HepG2 (cell line): ENCODE data around the gene CASTOR1. TPM values are rescaled to one million over a fixed set of nuclear protein-coding genes. Genes with fewer than 3 reads are reported as not detected.

Experiments
- ATAC-seq: fragments of 200-7000 bp; cut with Tn5 transposase; 3 replicates; pipeline ENCODE4 v1.9.1; 2020; ENCODE audit warnings: mild to moderate bottlenecking, moderate library complexity
- BruUV-seq: library from RNA; stranded (reverse); fragments of 400-500 nt; replicated peaks from 2 replicates; lab custom pipeline; 2021; lab: Mats Ljungman, UMichigan
- CTCF ChIA-PET: fragments of 300-600 bp; formaldehyde crosslinking; extraction: SDS; loops from one replicate; lab custom pipeline; 2021; ENCODE audit warnings: low total read pairs, inconsistent platforms, low intra/inter-chr PET ratio; lab: Yijun Ruan, JAX
- POLR2A ChIA-PET: fragments of 350-600 bp; sonication (Branson Sonifier 250); formaldehyde crosslinking; loops from one replicate; lab custom pipeline; 2020; ENCODE audit warnings: antibody characterized with exemption, inconsistent platforms; lab: Yijun Ruan, JAX
- DNase-seq: peaks from one replicate; pipeline ENCODE4 v3.0.0-alpha.2; 2015; ENCODE audit warnings: low spot score
- FAIRE-seq: peaks from 3 replicates; lab custom pipeline; 2011; peaks lifted over from hg19 to GRCh38; lab: Jason Lieb, UNC
- H2AFZ ChIP-seq: one replicate; pipeline ENCODE4 v1.6.1; 2011; ENCODE audit warnings: low read length, inconsistent platforms
- H3K27ac ChIP-seq: fragments of 300-600 bp; 3 replicates; pipeline ENCODE4 v1.8.0; 2011; ENCODE audit warnings: mixed run types, mild to moderate bottlenecking, mixed read lengths, low read length, inconsistent platforms; ENCODE audit not compliant: insufficient read depth; ENCODE audit errors: extremely low read length
- H3K27me3 ChIP-seq, 2 experiments: fragments of 200-600 bp in 1 of 2; 2 replicates in 1 of 2; 3 replicates in 1 of 2; pipeline versions ENCODE4 v1.6.0 to v1.8.0; 2011; ENCODE audit warnings: low read length in 2 of 2, mild to moderate bottlenecking in 2 of 2, moderate library complexity in 2 of 2, inconsistent platforms in 1 of 2; ENCODE audit not compliant: insufficient read depth in 2 of 2, control insufficient read depth in 1 of 2
- H3K36me3 ChIP-seq, 2 experiments: fragments of 200-600 bp in 1 of 2; replicated peaks in 1 of 2; 2 replicates in 1 of 2; 3 replicates in 1 of 2; pipeline versions ENCODE4 v1.5.1 to v1.8.0; 2011; ENCODE audit warnings: low read length in 2 of 2, inconsistent platforms in 1 of 2; ENCODE audit not compliant: insufficient read depth in 2 of 2, control insufficient read depth in 1 of 2
- H3K4me1 ChIP-seq: 2 replicates; pipeline ENCODE4 v1.5.1; 2012; ENCODE audit warnings: low read length, inconsistent platforms; ENCODE audit not compliant: insufficient read depth
- H3K4me2 ChIP-seq: 2 replicates; pipeline ENCODE4 v1.6.0; 2011; ENCODE audit warnings: low read depth, low read length, inconsistent platforms
- H3K4me3 ChIP-seq, 3 experiments: fragments of 200-600 bp in 1 of 3; sonication (generic), shearing (Covaris generic) in 1 of 3; replicated peaks in 1 of 3; 2 replicates each; pipeline ENCODE4 v1.5.1; 2011 to 2016; ENCODE audit warnings: low read length in 3 of 3, inconsistent platforms in 2 of 3, low read depth in 2 of 3, mild to moderate bottlenecking in 2 of 3, control low read depth in 1 of 3, mixed read lengths in 1 of 3; ENCODE audit not compliant: insufficient read depth in 1 of 3
- H3K79me2 ChIP-seq: one replicate; pipeline ENCODE4 v1.6.1; 2011; ENCODE audit warnings: low read length, inconsistent platforms; ENCODE audit not compliant: insufficient read depth
- H3K9ac ChIP-seq: 2 replicates; pipeline ENCODE4 v1.6.0; 2011; ENCODE audit warnings: mild to moderate bottlenecking, low read depth, low read length, inconsistent platforms; ENCODE audit not compliant: insufficient read depth
- H3K9me3 ChIP-seq: 2 replicates; pipeline ENCODE4 v1.5.1; 2012; ENCODE audit warnings: mild to moderate bottlenecking, low read length
- H4K20me1 ChIP-seq: 2 replicates; pipeline ENCODE4 v1.6.0; 2011; ENCODE audit warnings: inconsistent platforms, mild to moderate bottlenecking, low read length, moderate library complexity; ENCODE audit not compliant: insufficient read depth
- ATF7 ChIP-seq, 2 experiments: fragments of 450-650 bp in 1 of 2; sonication (generic) in 1 of 2; formaldehyde crosslinking in 1 of 2; IDR thresholded peaks; 2 replicates each; pipeline versions ENCODE4 v1.4.0 to v1.6.1; 2016 to 2020; ENCODE audit warnings: antibody characterized with exemption in 1 of 2, mild to moderate bottlenecking in 1 of 2, missing genetic modification reagents in 1 of 2
- FOXJ3 ChIP-seq: sonication (generic); formaldehyde crosslinking; IDR thresholded peaks from 2 replicates; pipeline ENCODE4 v1.4.0; 2020; ENCODE audit warnings: missing genetic modification reagents, mild to moderate bottlenecking, borderline replicate concordance
- GTF3A ChIP-seq: sonication (generic); formaldehyde crosslinking; conservative IDR thresholded peaks from 2 replicates; pipeline ENCODE4 v1.4.0; 2020; ENCODE audit warnings: mild to moderate bottlenecking, missing genetic modification reagents
- HDAC1 ChIP-seq: sonication (generic); formaldehyde crosslinking; IDR thresholded peaks from 2 replicates; pipeline ENCODE4 v1.5.1; 2020; ENCODE audit warnings: mild to moderate bottlenecking, missing genetic modification reagents
- HOXA9 ChIP-seq: sonication (generic); formaldehyde crosslinking; IDR thresholded peaks from 2 replicates; pipeline ENCODE4 v1.8.1; 2022; ENCODE audit warnings: missing genetic modification reagents, mild to moderate bottlenecking, moderate library complexity, borderline replicate concordance
- ONECUT2 ChIP-seq: sonication (generic); formaldehyde crosslinking; IDR thresholded peaks from 2 replicates; pipeline ENCODE4 v1.4.0; 2020; ENCODE audit warnings: missing genetic modification reagents
- STAT6 ChIP-seq: sonication (generic); formaldehyde crosslinking; IDR thresholded peaks from 2 replicates; pipeline ENCODE4 v1.4.0; 2020; ENCODE audit warnings: missing genetic modification reagents, mild to moderate bottlenecking, borderline replicate concordance
- THRA ChIP-seq: sonication (generic); formaldehyde crosslinking; IDR thresholded peaks from 2 replicates; pipeline ENCODE4 v1.4.0; 2020; ENCODE audit warnings: missing genetic modification reagents, borderline replicate concordance
- ZBTB34 ChIP-seq: sonication (generic); formaldehyde crosslinking; IDR thresholded peaks from 2 replicates; pipeline ENCODE4 v1.8.0; 2022; ENCODE audit warnings: mild to moderate bottlenecking, missing genetic modification reagents
- ZBTB37 ChIP-seq: sonication (generic); formaldehyde crosslinking; IDR thresholded peaks from 2 replicates; pipeline ENCODE4 v1.4.0; 2020; ENCODE audit warnings: mild to moderate bottlenecking, missing genetic modification reagents
- ZKSCAN1 ChIP-seq: fragments of 150-350 bp; IDR thresholded peaks from 2 replicates; pipeline ENCODE4 v1.6.1; 2014; ENCODE audit warnings: low read length
- ZKSCAN8 ChIP-seq: IDR thresholded peaks from 2 replicates; pipeline ENCODE4 v1.6.1; 2016; ENCODE audit warnings: borderline replicate concordance, missing genetic modification reagents, missing compliant biosample characterization
- ZNF614 ChIP-seq: IDR thresholded peaks from 2 replicates; pipeline ENCODE4 v1.6.1; 2018; ENCODE audit warnings: missing biosample characterization, missing genetic modification reagents, inconsistent platforms, borderline replicate concordance
- ZNF816 ChIP-seq: sonication (generic); formaldehyde crosslinking; IDR thresholded peaks from 2 replicates; pipeline ENCODE4 v1.8.0; 2022; ENCODE audit warnings: missing genetic modification reagents, mild to moderate bottlenecking, borderline replicate concordance
- WGBS: methylation state at CpG from one replicate; pipeline ENCODE4 v1.1.6; 2017; ENCODE audit warnings: low lambda C conversion rate; 5-methylcytosine and 5-hydroxymethylcytosine counted together
- in situ Hi-C: cut with HindIII; loops from 2 replicates; pipeline ENCODE4 v1.10.0; 2017; ENCODE audit warnings: low pct_unique_long_range_greater_than_20kb; ENCODE audit not compliant: extremely low pct_ligation_motif_present
- intact Hi-C: fragments of 100-400 bp; cut with micrococcal nuclease; formaldehyde crosslinking; loops from one replicate; pipeline ENCODE4 v1.10.0; 2022; ENCODE audit not compliant: unreplicated experiment
- polyA plus RNA-seq, 8 experiments: library from polyadenylated mRNA; depleted of rRNA in 3 of 8; stranded (reverse) in 7 of 8; unstranded in 1 of 8; fragments of >200 nt; fragmentation: Illumina TruSeq in 4 of 8; extraction: Trizol in 4 of 8; gene quantifications; 2 replicates each; pipeline versions ENCODE4 v1.2.1 to v1.2.3, GENCODE V29; 2011 to 2016; ENCODE audit warnings: low read depth in 4 of 8, missing spikeins in 1 of 8, mixed read lengths in 1 of 8; ENCODE audit not compliant: insufficient read depth in 1 of 8
- total RNA-seq, 5 experiments: library from RNA; depleted of rRNA; stranded (reverse); fragments of >200 nt; fragmentation: Illumina TruSeq; extraction: Trizol; gene quantifications; 2 replicates each; pipeline ENCODE4 v1.2.3, GENCODE V29; 2016; ENCODE audit warnings: low read depth in 1 of 5

CASTOR1 gene
- total and polyA plus RNA-seq, 2 of the 13 experiments (the other 11 are each of a cell fraction or from before 2014, with no cell fraction given) = 2.6 to 4.4 TPM

- no peak for TF ChIP-seq ZNF614 (CRISPR knock-in tag)
- no peak for TF ChIP-seq FOXJ3 (CRISPR knock-in tag)
Measured at GRCh38 chr22:30276039-30276438, 13.3 kb downstream of the CASTOR1 start (continued).

- no peaks in the 10 kb centered on the region for H4K20me1 ChIP-seq
- H3K9ac ChIP-seq = no peak overlapping the region
- peaks cover 11% of the 10 kb centered on the region; the same call in 1 of the 2 replicates for H3K4me1 ChIP-seq
- H3K27ac ChIP-seq = no peak overlapping the region
- whole genome bisulfite sequencing = 35% methylated on average over 5 of the region's 8 CpGs
- ChIA-PET POLR2A (no interaction called here), CTCF (no interaction called here)
- H3K9me3 ChIP-seq = no peaks in the 10 kb centered on the region
- intact Hi-C loops = no loop called here
- H3K36me3 ChIP-seq = no peaks in the 10 kb centered on the region
- FAIRE-seq = no peak
- no TSS peak for BruUV-seq
- H3K4me2 ChIP-seq = no peak overlapping the region
- H3K79me2 ChIP-seq = no peaks in the 10 kb centered on the region
- ATAC-seq = no peak
- DNase-seq = no peak
- no peak overlapping the region for H2AFZ ChIP-seq
- H3K4me3 ChIP-seq = no peak overlapping the region
- peaks cover 6 to 49% of the 10 kb centered on the region in 2 experiments for H3K27me3 ChIP-seq
- in situ Hi-C loops = no loop called here
- TF ChIP-seq STAT6 (CRISPR knock-in tag) (no peak), GTF3A (CRISPR knock-in tag) (no peak), ZBTB37 (CRISPR knock-in tag) (no peak), ZNF816 (no peak), ZBTB34 (CRISPR knock-in tag) (no peak), ATF7 (IDR thresholded peaks at IDR 0.05) (peak; percentile 74), ATF7 (CRISPR knock-in tag; IDR thresholded peaks at IDR 0.05) (no peak), ZKSCAN1 (no peak), THRA (no peak), ZKSCAN8 (no peak), HOXA9 (CRISPR knock-in tag) (no peak), ONECUT2 (CRISPR knock-in tag) (no peak), HDAC1 (CRISPR knock-in tag) (no peak)
Measured at GRCh38 chr22:30275625-30276024, 13.7 kb downstream of the CASTOR1 start.
